Ishikawa (cell line): ENCODE measurements around the gene TMEM44.

Experiments
- CEBPB ChIP-seq: IDR thresholded peaks from 2 replicates; pipeline ENCODE4 v1.6.1; 2012
- CREB1 ChIP-seq: IDR thresholded peaks from 2 replicates; pipeline ENCODE4 v1.6.1; 2012; ENCODE audit warnings: low read depth
- EGR1 ChIP-seq: IDR thresholded peaks from 2 replicates; pipeline ENCODE4 v1.6.1; 2012
- EP300 ChIP-seq: IDR thresholded peaks from 2 replicates; pipeline ENCODE4 v1.6.1; 2012; ENCODE audit warnings: borderline replicate concordance
- NFIC ChIP-seq: IDR thresholded peaks from 2 replicates; pipeline ENCODE4 v1.6.1; 2012
- RAD21 ChIP-seq: IDR thresholded peaks from 2 replicates; pipeline ENCODE4 v1.6.1; 2012; ENCODE audit warnings: low read depth
- TAF1 ChIP-seq: IDR thresholded peaks from 2 replicates; pipeline ENCODE4 v1.6.1; 2012; ENCODE audit warnings: low read depth, mild to moderate bottlenecking
- TEAD4 ChIP-seq: IDR thresholded peaks from 2 replicates; pipeline ENCODE4 v1.6.1; 2012
- YY1 ChIP-seq: IDR thresholded peaks from 2 replicates; pipeline ENCODE4 v1.6.1; 2012; ENCODE audit warnings: low read depth
- TF ChIP-seq, protein P1 (sequence below): IDR thresholded peaks from 2 replicates; pipeline ENCODE4 v1.6.1; 2012
- TF ChIP-seq, protein P2 (sequence below): IDR thresholded peaks from 2 replicates; pipeline ENCODE4 v1.6.1; 2012
- TF ChIP-seq, protein P3 (sequence below): IDR thresholded peaks from 2 replicates; pipeline ENCODE4 v1.6.1; 2012; ENCODE audit warnings: low read depth, mild to moderate bottlenecking

DNA sequence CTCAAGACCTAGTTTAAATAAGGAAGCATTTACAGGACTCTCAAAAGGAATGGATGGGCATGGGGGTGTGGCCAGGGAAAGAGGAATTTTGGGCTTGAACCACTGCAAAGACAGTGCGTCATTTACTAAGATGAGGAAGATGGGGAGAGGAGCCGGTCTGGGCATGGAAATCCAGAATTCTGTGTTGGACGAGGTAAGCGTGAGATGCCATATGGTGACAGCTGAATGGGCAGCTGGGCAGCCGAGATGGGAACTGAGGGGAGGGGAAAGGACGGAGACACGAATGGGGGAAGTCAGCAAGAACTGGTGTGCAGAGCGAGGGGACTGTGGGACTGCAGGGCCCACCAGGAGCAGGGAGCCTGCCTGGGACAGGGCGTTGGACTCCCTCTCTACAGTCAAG is 24.2 kb downstream of the TMEM44 start:
- TF ChIP-seq TAF1 (no peak), EGR1 (no peak), NFIC (no peak), RAD21 (no peak), TEAD4 (no peak), EP300 (no peak), YY1 (no peak), CREB1 (no peak), CEBPB (no peak)
- TF ChIP-seq, protein P1, sequence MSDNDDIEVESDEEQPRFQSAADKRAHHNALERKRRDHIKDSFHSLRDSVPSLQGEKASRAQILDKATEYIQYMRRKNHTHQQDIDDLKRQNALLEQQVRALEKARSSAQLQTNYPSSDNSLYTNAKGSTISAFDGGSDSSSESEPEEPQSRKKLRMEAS, result no peak
- TF ChIP-seq, protein P2, sequence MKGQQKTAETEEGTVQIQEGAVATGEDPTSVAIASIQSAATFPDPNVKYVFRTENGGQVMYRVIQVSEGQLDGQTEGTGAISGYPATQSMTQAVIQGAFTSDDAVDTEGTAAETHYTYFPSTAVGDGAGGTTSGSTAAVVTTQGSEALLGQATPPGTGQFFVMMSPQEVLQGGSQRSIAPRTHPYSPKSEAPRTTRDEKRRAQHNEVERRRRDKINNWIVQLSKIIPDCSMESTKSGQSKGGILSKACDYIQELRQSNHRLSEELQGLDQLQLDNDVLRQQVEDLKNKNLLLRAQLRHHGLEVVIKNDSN, result no peak
- TF ChIP-seq, protein P3, sequence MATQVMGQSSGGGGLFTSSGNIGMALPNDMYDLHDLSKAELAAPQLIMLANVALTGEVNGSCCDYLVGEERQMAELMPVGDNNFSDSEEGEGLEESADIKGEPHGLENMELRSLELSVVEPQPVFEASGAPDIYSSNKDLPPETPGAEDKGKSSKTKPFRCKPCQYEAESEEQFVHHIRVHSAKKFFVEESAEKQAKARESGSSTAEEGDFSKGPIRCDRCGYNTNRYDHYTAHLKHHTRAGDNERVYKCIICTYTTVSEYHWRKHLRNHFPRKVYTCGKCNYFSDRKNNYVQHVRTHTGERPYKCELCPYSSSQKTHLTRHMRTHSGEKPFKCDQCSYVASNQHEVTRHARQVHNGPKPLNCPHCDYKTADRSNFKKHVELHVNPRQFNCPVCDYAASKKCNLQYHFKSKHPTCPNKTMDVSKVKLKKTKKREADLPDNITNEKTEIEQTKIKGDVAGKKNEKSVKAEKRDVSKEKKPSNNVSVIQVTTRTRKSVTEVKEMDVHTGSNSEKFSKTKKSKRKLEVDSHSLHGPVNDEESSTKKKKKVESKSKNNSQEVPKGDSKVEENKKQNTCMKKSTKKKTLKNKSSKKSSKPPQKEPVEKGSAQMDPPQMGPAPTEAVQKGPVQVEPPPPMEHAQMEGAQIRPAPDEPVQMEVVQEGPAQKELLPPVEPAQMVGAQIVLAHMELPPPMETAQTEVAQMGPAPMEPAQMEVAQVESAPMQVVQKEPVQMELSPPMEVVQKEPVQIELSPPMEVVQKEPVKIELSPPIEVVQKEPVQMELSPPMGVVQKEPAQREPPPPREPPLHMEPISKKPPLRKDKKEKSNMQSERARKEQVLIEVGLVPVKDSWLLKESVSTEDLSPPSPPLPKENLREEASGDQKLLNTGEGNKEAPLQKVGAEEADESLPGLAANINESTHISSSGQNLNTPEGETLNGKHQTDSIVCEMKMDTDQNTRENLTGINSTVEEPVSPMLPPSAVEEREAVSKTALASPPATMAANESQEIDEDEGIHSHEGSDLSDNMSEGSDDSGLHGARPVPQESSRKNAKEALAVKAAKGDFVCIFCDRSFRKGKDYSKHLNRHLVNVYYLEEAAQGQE, result no peak
